ENCODE data around the gene NALCN.

DNA sequence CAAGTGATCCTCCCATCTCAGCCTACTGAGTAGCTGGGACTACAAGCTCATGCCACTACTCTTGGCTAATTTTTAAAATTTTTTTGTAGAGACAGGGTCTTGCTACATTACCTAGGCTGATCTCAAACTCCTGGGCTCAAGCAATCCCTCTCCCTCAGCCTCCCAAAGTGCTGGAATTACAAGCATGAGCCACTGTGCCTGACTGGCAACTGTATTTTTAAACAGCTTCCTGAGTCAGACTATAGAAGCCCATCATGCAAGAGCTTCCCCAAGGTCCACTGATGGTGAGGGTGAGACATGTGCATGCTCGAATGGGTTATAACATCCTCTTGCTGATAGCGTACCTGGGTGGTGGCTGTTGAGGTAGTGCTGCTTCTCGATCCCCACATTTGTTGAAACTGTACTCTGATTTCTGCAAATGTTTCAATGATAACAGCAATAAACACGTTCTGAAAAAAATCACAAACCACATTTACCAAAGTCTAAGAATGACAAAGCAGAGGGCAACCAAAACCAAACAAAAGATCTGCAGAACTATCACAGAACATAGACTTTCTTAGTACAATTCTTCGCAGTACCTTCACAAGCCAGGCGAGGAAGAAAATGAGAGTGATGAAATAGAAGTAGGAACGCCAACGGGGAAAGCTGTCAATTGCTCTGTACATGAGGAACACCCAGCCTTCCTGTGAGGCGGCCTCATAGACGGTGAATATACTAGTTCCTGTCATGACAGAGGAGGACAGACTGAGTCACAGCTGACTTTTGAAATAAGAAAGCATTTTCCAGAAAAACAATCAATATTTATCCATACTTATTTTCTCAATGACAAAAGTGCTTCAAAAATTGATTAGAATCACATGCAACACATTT is 124.4 kb downstream of the NALCN start:
- TF ChIP-seq, protein P1, sequence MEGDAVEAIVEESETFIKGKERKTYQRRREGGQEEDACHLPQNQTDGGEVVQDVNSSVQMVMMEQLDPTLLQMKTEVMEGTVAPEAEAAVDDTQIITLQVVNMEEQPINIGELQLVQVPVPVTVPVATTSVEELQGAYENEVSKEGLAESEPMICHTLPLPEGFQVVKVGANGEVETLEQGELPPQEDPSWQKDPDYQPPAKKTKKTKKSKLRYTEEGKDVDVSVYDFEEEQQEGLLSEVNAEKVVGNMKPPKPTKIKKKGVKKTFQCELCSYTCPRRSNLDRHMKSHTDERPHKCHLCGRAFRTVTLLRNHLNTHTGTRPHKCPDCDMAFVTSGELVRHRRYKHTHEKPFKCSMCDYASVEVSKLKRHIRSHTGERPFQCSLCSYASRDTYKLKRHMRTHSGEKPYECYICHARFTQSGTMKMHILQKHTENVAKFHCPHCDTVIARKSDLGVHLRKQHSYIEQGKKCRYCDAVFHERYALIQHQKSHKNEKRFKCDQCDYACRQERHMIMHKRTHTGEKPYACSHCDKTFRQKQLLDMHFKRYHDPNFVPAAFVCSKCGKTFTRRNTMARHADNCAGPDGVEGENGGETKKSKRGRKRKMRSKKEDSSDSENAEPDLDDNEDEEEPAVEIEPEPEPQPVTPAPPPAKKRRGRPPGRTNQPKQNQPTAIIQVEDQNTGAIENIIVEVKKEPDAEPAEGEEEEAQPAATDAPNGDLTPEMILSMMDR (IDR thresholded peaks at IDR 0.05), result no peak
- TF ChIP-seq POLR2A (IDR thresholded peaks at IDR 0.05), result no peak

Data from body of pancreas (tissue), 4 donors.